ENCODE data around the gene UGT3A1.

- TF ChIP-seq ZFP30 (CRISPR knock-in tag; IDR thresholded peaks at IDR 0.05) (no peak), ZNF70 (CRISPR knock-in tag; IDR thresholded peaks at IDR 0.05) (no peak), ARNTL (CRISPR knock-in tag; IDR thresholded peaks at IDR 0.05; ENCODE audit: borderline replicate concordance, low read depth) (no peak), ZC3H10 (CRISPR knock-in tag; IDR thresholded peaks at IDR 0.05) (no peak), CREB5 (CRISPR knock-in tag; IDR thresholded peaks at IDR 0.05; ENCODE audit: low read depth) (no peak), PPARA (CRISPR knock-in tag; IDR thresholded peaks at IDR 0.05; ENCODE audit: borderline replicate concordance) (no peak), CSDC2 (CRISPR knock-in tag; IDR thresholded peaks at IDR 0.05) (no peak), PATZ1 (CRISPR knock-in tag; IDR thresholded peaks at IDR 0.05; ENCODE audit: borderline replicate concordance) (no peak), ZFP3 (CRISPR knock-in tag; IDR thresholded peaks at IDR 0.05) (no peak)
- TF ChIP-seq, protein P1, sequence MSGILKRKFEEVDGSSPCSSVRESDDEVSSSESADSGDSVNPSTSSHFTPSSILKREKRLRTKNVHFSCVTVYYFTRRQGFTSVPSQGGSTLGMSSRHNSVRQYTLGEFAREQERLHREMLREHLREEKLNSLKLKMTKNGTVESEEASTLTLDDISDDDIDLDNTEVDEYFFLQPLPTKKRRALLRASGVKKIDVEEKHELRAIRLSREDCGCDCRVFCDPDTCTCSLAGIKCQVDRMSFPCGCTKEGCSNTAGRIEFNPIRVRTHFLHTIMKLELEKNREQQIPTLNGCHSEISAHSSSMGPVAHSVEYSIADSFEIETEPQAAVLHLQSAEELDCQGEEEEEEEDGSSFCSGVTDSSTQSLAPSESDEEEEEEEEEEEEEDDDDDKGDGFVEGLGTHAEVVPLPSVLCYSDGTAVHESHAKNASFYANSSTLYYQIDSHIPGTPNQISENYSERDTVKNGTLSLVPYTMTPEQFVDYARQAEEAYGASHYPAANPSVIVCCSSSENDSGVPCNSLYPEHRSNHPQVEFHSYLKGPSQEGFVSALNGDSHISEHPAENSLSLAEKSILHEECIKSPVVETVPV (CRISPR knock-in tag; IDR thresholded peaks at IDR 0.05) = no peak
Observed at GRCh38 chr5:35924122-35924949, 66.9 kb downstream of the UGT3A1 start.
